Suppressor macrophage (primary cell): ENCODE results near the gene DTNA.
A peak's percentile ranks its signal among the peaks of the same experiment; 100 is the strongest.

Experiments
- DNase-seq, 4 experiments: peaks; one replicate each; pipeline ENCODE4 v3.0.0-alpha.2; 2020 to 2022

Gene DTNA

DNA sequence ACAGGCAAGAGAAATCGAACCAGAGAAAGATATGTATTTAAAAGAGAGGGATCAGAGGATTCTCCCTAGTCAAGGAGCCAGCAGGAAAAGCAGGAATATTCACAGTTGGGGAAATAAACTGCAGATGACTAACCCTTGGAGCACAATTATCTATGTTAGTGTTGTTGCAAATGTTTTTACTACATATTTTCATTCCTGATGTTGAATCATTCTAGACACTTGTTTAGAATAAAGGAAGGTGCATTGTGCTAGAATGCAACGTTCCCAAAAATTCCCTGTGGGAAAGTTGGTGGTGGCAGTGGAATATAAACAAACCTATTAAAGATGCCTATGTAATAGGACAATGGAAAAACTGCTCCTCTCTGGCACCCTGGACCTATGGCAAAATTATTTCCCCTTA is 63.3 kb downstream of the DTNA start:
- DNase-seq, result no peak

DNA sequence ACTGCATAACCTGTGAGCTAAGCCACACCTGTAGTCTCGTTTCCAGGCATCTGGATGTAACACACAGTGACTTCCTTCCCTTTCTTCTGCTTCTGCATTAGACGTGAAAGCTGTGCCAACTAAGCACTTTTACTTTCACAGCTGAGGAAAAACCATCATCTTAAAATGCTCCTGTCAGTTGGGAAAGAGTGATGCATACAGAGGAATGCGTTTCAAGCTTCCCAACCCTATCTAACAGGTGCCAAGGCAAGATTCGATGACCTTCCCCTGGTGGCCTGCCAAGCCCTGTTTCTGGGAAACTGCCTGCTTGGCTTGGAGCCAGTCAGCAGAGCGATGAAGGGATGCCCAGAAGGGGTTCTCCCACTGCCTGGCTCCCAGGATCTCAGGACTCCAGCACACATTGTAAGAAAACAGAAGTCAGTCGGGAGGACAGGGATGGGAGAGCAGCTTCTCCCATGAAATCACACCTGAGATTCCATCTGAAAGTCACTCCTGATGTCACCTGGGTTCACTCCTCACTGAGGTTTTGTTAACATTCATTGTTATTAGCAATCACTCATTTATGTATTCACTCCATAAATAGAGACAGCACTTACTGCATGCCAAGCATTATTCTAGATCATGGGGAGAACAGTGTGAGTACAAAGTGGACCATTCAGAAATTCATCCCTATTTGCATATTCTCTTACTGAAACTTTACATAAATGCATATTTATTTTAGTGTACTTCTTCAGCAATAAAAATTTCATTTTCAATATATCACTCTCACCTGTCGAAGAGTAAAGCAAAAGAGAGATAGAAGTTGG is 64.1 kb downstream of the DTNA start:
- DNase-seq, result peak in 3 of 4 experiments; percentile 4 to 35 (median 21)

DNA sequence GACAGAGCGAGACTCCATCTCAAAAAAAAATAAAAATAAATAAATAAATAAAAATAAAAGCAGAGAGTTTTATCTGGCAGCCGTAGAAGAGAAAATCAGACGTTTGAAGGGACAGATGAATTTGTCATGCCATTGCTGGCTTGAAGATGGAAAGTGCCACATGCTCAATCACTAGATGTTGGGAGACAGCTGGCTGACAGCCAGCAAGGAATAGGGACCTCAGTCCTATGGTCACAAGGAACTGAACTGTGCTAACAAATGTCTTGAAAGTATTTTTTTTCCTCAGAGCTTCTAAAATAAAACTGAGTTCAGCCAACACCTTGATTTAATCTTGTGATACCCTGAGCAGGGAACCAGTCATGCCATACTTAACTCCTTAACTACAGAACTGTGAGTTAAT is 65.4 kb downstream of the DTNA start:
- no peak for DNase-seq

- no peak for DNase-seq
Observed at GRCh38 chr18:34779112-34779511, 69.0 kb downstream of the DTNA start.

- DNase-seq, result no peak
Observed at GRCh38 chr18:34780856-34781255, 70.8 kb downstream of the DTNA start.

- DNase-seq, result no peak
Observed at GRCh38 chr18:34783501-34783900, 73.4 kb downstream of the DTNA start.

DNA sequence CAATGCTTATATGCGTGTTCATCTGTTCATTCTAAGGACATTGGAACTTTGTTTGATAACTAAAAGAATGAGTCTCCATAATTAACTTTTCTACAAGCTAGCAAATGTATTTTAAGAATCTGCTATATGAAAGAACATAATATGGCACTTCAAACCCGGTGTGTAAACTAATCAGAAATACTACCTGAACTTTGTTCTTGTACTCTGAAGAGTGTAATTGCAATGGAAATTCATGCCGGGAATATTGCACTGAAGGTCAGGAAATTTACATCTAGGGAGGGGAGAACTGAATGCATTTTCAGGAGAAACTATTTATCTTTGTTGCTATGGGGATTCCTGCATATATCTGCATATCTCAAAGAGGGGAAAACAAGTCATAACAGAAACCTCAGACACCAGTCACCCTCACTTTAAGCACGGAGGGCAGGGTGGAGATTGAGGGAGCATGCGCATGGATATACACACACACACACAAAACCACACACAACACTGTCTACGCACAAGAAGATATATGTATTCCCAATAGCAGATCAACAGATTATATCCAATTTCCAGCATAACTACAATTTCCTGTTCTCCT is 76.2 kb downstream of the DTNA start:
- DNase-seq, result no peak

GRCh38 chr18:34787931-34788532 is 77.9 kb downstream of the DTNA start:
- DNase-seq, result peak; percentile 26 to 83 (median 76)

GRCh38 chr18:34789768-34790344 is 79.8 kb downstream of the DTNA start:
- no peak for DNase-seq

DNA sequence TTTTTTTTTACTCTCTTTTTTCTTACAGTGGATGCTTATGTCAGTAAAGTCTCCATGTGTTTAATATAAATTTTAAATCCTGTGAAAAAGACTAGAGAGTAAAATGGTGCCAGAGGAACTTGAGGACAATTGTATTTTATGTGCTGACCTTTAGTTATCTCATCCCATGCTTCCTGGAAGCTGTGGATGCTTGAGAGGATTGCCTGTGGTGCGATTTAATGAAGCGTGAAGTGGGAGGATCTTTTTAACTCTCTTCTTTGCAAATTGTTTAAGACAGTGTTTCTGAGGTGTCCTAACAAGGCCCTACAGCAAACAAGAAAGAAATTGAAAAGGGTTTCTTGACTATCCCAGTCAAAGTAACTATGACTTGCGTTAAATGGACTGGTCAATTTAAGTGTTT is 84.2 kb downstream of the DTNA start:
- DNase-seq, result no peak

DNA sequence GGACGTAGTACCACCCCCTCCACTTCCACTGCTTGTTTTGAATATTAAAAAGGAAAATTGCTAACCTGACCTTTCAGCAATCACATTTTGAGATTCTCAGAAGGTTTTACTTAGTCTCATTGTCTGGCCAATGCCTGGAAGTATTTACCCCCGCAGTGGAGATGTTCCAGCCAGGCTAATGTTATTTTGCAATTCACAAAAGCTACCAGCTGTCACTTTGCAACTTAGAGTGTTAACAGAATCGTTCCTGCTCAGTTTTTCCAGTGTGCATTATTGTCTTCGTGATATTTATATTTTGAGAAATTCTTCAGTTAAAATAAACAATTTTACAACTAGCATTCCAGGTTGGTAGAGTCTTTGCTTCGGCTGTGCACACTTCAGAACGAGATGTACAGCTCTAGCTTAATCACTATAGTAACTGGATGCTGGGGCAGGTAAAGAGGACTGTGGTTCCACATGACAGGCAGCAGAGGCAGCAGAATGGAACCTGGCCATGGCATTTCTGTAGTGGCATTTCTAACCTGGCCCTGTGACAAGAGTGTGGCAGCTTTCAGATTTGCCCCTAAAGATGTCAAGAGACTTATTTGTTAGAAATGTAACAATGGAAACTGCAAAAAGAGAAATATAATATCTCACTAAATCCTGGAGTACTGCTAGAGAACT is 85.1 kb downstream of the DTNA start:
- DNase-seq, result no peak

- DNase-seq, result no peak
Observed at GRCh38 chr18:34796035-34796657, 86.0 kb downstream of the DTNA start.

GRCh38 chr18:34799291-34799690 is 89.2 kb downstream of the DTNA start:
- DNase-seq, result no peak

DNA sequence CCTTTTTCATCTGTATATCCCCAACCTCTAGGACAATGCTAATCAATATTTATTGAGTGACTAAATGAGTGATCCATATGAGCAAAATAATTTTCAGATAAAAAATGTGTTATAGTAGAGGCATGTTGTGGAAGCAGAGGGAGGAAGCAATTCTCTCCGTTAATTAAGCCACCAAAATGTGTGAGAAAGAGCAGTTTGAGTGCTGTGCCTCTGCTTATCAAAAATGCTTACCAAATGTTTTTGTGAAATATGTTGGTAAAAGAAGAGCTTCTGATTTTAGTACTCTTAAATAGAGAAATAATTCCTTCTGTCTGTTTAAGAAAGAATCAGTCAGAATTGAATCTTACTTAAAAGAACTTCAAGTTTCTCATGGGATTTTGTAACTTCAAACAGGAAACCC is 90.3 kb downstream of the DTNA start:
- no peak for DNase-seq

DNA sequence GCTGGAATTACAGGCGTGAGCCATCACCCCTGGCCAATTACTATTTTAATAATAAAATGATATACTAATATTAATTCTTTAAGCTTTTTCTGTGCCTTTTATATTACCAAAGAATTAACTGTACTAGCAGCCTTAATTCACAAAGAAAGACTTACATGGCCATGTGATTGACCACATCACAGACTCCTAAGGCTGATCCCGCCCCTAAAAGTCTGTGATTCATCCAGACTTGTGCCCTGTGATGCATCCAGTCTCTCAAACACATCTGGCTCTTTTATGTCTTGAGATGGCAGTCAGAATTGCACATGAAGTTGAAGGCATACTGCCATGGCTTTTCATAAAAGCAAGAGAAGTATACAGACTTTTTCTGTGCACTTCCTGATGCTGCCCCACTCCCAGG is 91.7 kb downstream of the DTNA start:
- DNase-seq, result no peak

DNA sequence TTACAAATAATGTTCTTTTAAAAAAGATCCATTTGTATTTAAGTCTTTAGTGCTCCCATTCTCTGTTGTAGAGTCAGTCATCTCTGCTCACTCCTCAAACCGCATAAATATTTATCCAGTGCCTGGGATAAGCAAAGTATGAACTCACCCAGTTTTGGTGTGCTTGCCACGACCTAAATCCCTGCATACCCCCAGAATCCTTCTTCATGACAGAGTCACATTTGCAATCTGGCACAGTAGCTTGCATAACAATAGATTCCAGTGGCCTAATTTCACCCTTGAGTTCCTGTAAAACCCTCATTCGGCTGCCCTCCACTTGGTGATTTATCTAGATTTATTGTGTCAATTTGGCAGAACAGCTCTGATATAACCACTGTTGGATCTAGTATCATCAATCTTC is 92.9 kb downstream of the DTNA start:
- no peak for DNase-seq

DNA sequence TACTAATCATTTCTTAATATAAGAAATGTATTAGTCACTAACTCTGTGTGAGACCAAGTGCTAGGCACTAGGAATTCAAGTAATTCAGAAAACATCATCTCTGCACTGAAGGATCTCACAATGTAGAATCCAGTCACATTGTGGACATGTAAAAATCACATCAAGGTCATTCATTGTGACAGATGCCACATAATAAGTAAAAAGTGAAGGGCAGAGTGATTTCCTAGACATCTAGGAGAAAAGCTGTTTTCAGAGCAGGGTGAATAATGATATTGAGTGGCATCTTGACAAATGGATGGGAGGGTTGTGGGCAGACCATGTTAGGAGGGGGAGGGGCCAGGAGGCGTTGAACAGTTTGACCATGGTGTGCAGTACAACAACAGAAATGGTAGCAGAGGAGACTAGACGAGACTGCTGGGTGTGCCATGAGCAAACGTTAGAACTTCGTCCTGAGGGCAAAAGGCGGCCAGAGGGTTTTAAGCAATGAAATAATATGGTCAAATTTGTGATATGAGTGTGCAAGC is 93.8 kb downstream of the DTNA start:
- DNase-seq, result no peak

DNA sequence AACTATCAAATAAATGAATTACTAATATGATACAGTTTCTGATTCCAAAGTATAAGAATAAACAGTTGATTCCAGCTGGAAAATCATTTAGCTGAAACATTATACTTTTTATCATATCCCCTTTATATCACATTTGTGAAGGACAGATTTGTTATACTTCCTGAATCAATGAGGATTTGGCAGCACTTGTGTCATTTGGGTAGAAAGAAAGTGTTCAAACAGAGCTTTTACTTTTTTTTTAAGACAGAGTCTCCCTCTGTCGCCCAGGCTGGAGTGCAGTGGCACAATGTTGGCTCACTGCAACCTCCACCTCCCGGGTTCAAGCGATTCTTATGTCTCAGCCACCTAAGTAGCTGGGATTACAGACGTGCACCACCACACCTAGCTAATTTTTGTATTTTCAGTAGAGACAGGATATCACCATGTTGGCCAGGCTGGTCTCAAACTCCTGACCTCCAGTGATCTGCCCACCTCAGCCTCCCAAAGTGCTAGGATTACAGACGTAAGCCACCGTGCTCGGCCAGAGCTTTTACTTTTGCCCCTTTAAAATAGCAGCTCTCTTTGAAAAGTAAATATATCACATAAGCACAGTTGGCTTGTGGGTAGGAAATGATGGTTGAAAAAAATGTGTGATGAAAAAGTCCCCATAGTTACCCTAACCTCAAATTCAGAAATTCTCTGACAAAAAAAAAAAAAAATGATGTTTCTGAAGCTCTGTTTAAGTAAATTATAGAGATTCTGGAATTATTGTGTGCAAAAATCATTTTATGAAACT is 95.2 kb downstream of the DTNA start:
- DNase-seq, result no peak

GRCh38 chr18:34805878-34806351 is 95.8 kb downstream of the DTNA start:
- DNase-seq, result no peak

GRCh38 chr18:34806527-34806926 is 96.4 kb downstream of the DTNA start:
- DNase-seq, result no peak

GRCh38 chr18:34807106-34807796 is 97.2 kb downstream of the DTNA start:
- DNase-seq, result no peak
